ENCODE measurements around the gene DEGS1.

The DEGS1 gene

GRCh38 chr1:224238212-224238611 lies 55.2 kb downstream of the DEGS1 start:
- no peaks in the 10 kb centered on the region for H3K9me3 ChIP-seq (replicated peaks; ENCODE audit: insufficient read depth, low read length)

GRCh38 chr1:224238756-224239155 lies 55.7 kb downstream of the DEGS1 start:
- Histone ChIP-seq H3K9me2 (replicated peaks; ENCODE audit: insufficient read depth, low read length) (no peaks in the 10 kb centered on the region), H3K27ac (ENCODE audit: low read length) (no peak overlapping the region), H3K9ac (ENCODE audit: low read length) (no peak overlapping the region), H3K4me3 (ENCODE audit: low read length) (no peak overlapping the region), H3F3A (ENCODE audit: insufficient read depth, low read length) (no peaks in the 10 kb centered on the region), H3K36me3 (replicated peaks; ENCODE audit: insufficient read depth, low read length) (peaks cover 3% of the 10 kb centered on the region; the same call in 1 of the 2 replicates), H4K20me1 (ENCODE audit: insufficient read depth, low read length) (no peaks in the 10 kb centered on the region), H3K4me1 (ENCODE audit: low read length) (no peaks in the 10 kb centered on the region), H3K4me2 (ENCODE audit: low read depth, low read length) (no peak overlapping the region), H3K27me3 (replicated peaks; ENCODE audit: insufficient read depth, low read length) (no peaks in the 10 kb centered on the region), H3K79me2 (ENCODE audit: low read length) (no peaks in the 10 kb centered on the region), H2AFZ (ENCODE audit: low read length) (no peak overlapping the region), H3K9me3 (replicated peaks; ENCODE audit: insufficient read depth, low read length) (no peaks in the 10 kb centered on the region)
- no peak for DNase-seq
- TF ChIP-seq EZH2 (optimal IDR thresholded peaks at IDR 0.05; ENCODE audit: low read depth, low read length) (no peak), CTCF (IDR thresholded peaks at IDR 0.05; ENCODE audit: low read length) (no peak), EZH2phosphoT487 (IDR thresholded peaks at IDR 0.05; ENCODE audit: low read length) (no peak)

More at GRCh38 chr1:224238212-224238611, 55.2 kb downstream of the DEGS1 start:
- Histone ChIP-seq H3K79me2 (ENCODE audit: low read length) (no peaks in the 10 kb centered on the region), H3K4me1 (ENCODE audit: low read length) (no peaks in the 10 kb centered on the region), H3K4me2 (ENCODE audit: low read depth, low read length) (no peak overlapping the region), H3K27me3 (replicated peaks; ENCODE audit: insufficient read depth, low read length) (no peaks in the 10 kb centered on the region), H3K9ac (ENCODE audit: low read length) (no peak overlapping the region), H3K36me3 (replicated peaks; ENCODE audit: insufficient read depth, low read length) (peaks cover 3% of the 10 kb centered on the region; the same call in 1 of the 2 replicates), H2AFZ (ENCODE audit: low read length) (no peak overlapping the region), H3K27ac (ENCODE audit: low read length) (no peak overlapping the region), H3K9me2 (replicated peaks; ENCODE audit: insufficient read depth, low read length) (no peaks in the 10 kb centered on the region), H3F3A (ENCODE audit: insufficient read depth, low read length) (no peaks in the 10 kb centered on the region), H3K4me3 (ENCODE audit: low read length) (no peak overlapping the region), H4K20me1 (ENCODE audit: insufficient read depth, low read length) (no peaks in the 10 kb centered on the region)
- TF ChIP-seq CTCF (IDR thresholded peaks at IDR 0.05; ENCODE audit: low read length) (no peak), EZH2phosphoT487 (IDR thresholded peaks at IDR 0.05; ENCODE audit: low read length) (no peak), EZH2 (optimal IDR thresholded peaks at IDR 0.05; ENCODE audit: low read depth, low read length) (no peak)
- DNase-seq = no peak

Data from MM.1S (cell line).